GM06990 (cell line): ENCODE results near the gene DAAM1.

Experiments used
- DNase-seq: peaks from one replicate; pipeline ENCODE4 v3.0.0-alpha.2; 2011; ENCODE audit not compliant: insufficient read length; ENCODE audit errors: extremely low read depth
- H3K27me3 ChIP-seq: replicated peaks from 2 replicates; pipeline ENCODE4 v1.6.0; 2011; ENCODE audit warnings: low read length; ENCODE audit not compliant: control insufficient read depth, insufficient read depth
- H3K36me3 ChIP-seq: 2 replicates; pipeline ENCODE4 v1.5.1; 2011; ENCODE audit warnings: low read length; ENCODE audit not compliant: control insufficient read depth, insufficient read depth
- H3K4me3 ChIP-seq: replicated peaks from 2 replicates; pipeline ENCODE4 v1.5.1; 2011; ENCODE audit warnings: low read depth, mild to moderate bottlenecking, control low read depth, low read length
- CTCF ChIP-seq: IDR thresholded peaks from 2 replicates; pipeline ENCODE4 v1.5.1; 2011; ENCODE audit warnings: low read length, control low read depth, mild to moderate bottlenecking, inconsistent platforms; ENCODE audit not compliant: insufficient read depth, poor library complexity, severe bottlenecking

DAAM1 gene

GRCh38 chr14:59336706-59337105, 148.2 kb downstream of the DAAM1 start:
- DNase-seq = no peak
- Histone ChIP-seq H3K4me3 (no peak overlapping the region), H3K36me3 (peaks cover 2% of the 10 kb centered on the region), H3K27me3 (no peaks in the 10 kb centered on the region)
- TF ChIP-seq CTCF = no peak

- Histone ChIP-seq H3K36me3 (peaks cover 2% of the 10 kb centered on the region), H3K27me3 (no peaks in the 10 kb centered on the region), H3K4me3 (no peak overlapping the region)
- TF ChIP-seq CTCF = no peak
- no peak for DNase-seq
Observed at GRCh38 chr14:59337141-59337611, 148.7 kb downstream of the DAAM1 start.

GRCh38 chr14:59338761-59339160, 150.3 kb downstream of the DAAM1 start:
- no peak for TF ChIP-seq CTCF
- Histone ChIP-seq H3K27me3 (no peaks in the 10 kb centered on the region), H3K36me3 (peaks cover 2% of the 10 kb centered on the region), H3K4me3 (no peak overlapping the region)
- DNase-seq = no peak

- no peak for DNase-seq
- Histone ChIP-seq H3K36me3 (peaks cover 2% of the 10 kb centered on the region), H3K4me3 (no peak overlapping the region), H3K27me3 (no peaks in the 10 kb centered on the region)
- TF ChIP-seq CTCF = no peak
Observed at GRCh38 chr14:59339524-59340330, 151.3 kb downstream of the DAAM1 start.

GRCh38 chr14:59341858-59342477, 153.5 kb downstream of the DAAM1 start:
- H3K36me3 ChIP-seq = peaks cover 2% of the 10 kb centered on the region
- no peak for TF ChIP-seq CTCF
- H3K27me3 ChIP-seq = no peaks in the 10 kb centered on the region
- DNase-seq = no peak
- H3K4me3 ChIP-seq = no peak overlapping the region
